ENCODE data around the gene NAMPT. TPM values are rescaled to one million over a fixed set of nuclear protein-coding genes. Genes with fewer than 3 reads are reported as not detected.

Gene NAMPT
- total and polyA plus RNA-seq, 9 of the 15 experiments (the other 6 are each of a cell fraction or from before 2014, with no cell fraction given): 41.1 to 160 (median 106) TPM

- Histone ChIP-seq H4K20me1 (replicated peaks; ENCODE audit: control insufficient read depth, insufficient read depth, low read length) (no peaks in the 10 kb centered on the region), H3K27me3 (ENCODE audit: control insufficient read depth in 2 of 2, insufficient read depth in 2 of 2, low read length in 2 of 2) (no peaks in the 10 kb centered on the region), H3K9me3 (replicated peaks; ENCODE audit: control insufficient read depth, insufficient read depth, low read depth, low read length) (no peaks in the 10 kb centered on the region), H3K4me1 (replicated peaks in 1 of 2; ENCODE audit: control insufficient read depth in 2 of 2, insufficient read depth in 2 of 2, low read length in 2 of 2) (peaks cover 8% of the 10 kb centered on the region in 2 experiments; a peak in 4 of 5 replicates), H3K79me2 (ENCODE audit: control insufficient read depth, insufficient read depth, low read length) (peaks cover 6% of the 10 kb centered on the region; the same call in 1 of the 3 replicates), H2AFZ (ENCODE audit: low read depth, low read length) (no peak overlapping the region), H3K4me3 (no peak overlapping the region), H3K36me3 (ENCODE audit: control insufficient read depth, insufficient read depth, low read length) (no peaks in the 10 kb centered on the region), H3K4me2 (ENCODE audit: insufficient read depth, low read length) (no peak overlapping the region), H3K9me1 (ENCODE audit: control insufficient read depth, insufficient read depth, low read length) (no peaks in the 10 kb centered on the region), H3K9ac (ENCODE audit: insufficient read depth in 1 of 2, low read depth in 2 of 2, low read length in 2 of 2) (no peak overlapping the region), H3K27ac (ENCODE audit: extremely low read depth, low read depth, low read length) (no peak overlapping the region)
- ATAC-seq (no peak), DNase-seq (ENCODE audit: extremely low read depth in 1 of 4, low spot score in 3 of 4) (no peak), FAIRE-seq (no peak)
- intact Hi-C loops (cut with micrococcal nuclease) (loop anchor here (5.0 to 10.0 kb wide), 4 partner anchors 57 to 485 kb away; no protein-coding TSS in a partner anchor), in situ Hi-C loops (cut with MboI) (no loop called here)
- no TSS peak for BruUV-seq (replicated peaks)
- no peak for TF ChIP-seq SMAD2 (IDR thresholded peaks at IDR 0.05; ENCODE audit: low read depth, low read length)
- TF ChIP-seq DACH1 (IDR thresholded peaks at IDR 0.05; ENCODE audit: partially characterized antibody): no peak
- TF ChIP-seq ZNF586 (CRISPR knock-in tag; conservative IDR thresholded peaks at IDR 0.05): no peak
- POLR2A ChIA-PET: interaction anchor here (0.5 to 1.0 kb wide), 2 partner anchors 10 to 43 kb away, joined by 3 to 5 read pairs; no protein-coding TSS in a partner anchor
- WGBS (ENCODE audit: insufficient coverage, low coverage, missing lambda C conversion rate): 54% methylated on average over 1 of the region's 1 CpG
- CTCF ChIA-PET (ENCODE audit: low intra/inter-chr PET ratio): no interaction called here
Observed at GRCh38 chr7:106289848-106290247, 5.1 kb upstream of the NAMPT start.

GRCh38 chr7:106288263-106288662 is 3.5 kb upstream of the NAMPT start:
- CTCF ChIA-PET (ENCODE audit: low intra/inter-chr PET ratio): no interaction called here
- TF ChIP-seq SPI1 (IDR thresholded peaks at IDR 0.05; ENCODE audit: borderline replicate concordance, low read depth, low read length) (no peak), EP300 (IDR thresholded peaks at IDR 0.05; ENCODE audit: low read length) (0 out of 2 replicates have a peak, but pooled peaks have one; percentile 7), E2F3 (CRISPR knock-in tag; IDR thresholded peaks at IDR 0.05) (no peak), L3MBTL2 (IDR thresholded peaks at IDR 0.05) (no peak), ZSCAN32 (CRISPR knock-in tag; IDR thresholded peaks at IDR 0.05) (no peak), JUND (IDR thresholded peaks at IDR 0.05; ENCODE audit: borderline replicate concordance, low read depth, low read length) (peak; percentile 47; the same call in 1 of the 2 replicates), JUND (tag; IDR thresholded peaks at IDR 0.05; ENCODE audit: borderline replicate concordance, low read depth, low read length) (no peak), ZNF41 (CRISPR knock-in tag; conservative IDR thresholded peaks at IDR 0.05) (peak; percentile 59; the same call in 1 of the 2 replicates), FOSL1 (tag; conservative IDR thresholded peaks at IDR 0.05) (peak; percentile 47; the same call in 1 of the 2 replicates), FOXJ2 (tag; IDR thresholded peaks at IDR 0.05) (no peak)
- TF ChIP-seq, protein P1, sequence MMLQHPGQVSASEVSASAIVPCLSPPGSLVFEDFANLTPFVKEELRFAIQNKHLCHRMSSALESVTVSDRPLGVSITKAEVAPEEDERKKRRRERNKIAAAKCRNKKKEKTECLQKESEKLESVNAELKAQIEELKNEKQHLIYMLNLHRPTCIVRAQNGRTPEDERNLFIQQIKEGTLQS (IDR thresholded peaks at IDR 0.05): 0 out of 2 replicates have a peak, but pooled peaks have one; percentile 7
- TF ChIP-seq, protein P1 (CRISPR knock-in tag; conservative IDR thresholded peaks at IDR 0.05): no peak

More at GRCh38 chr7:106288263-106288662, 3.5 kb upstream of the NAMPT start:
- Histone ChIP-seq H3K36me3 (ENCODE audit: control insufficient read depth, insufficient read depth, low read length) (no peaks in the 10 kb centered on the region), H2AFZ (ENCODE audit: low read depth, low read length) (peak overlapping the region; percentile 73), H3K9me1 (ENCODE audit: control insufficient read depth, insufficient read depth, low read length) (no peaks in the 10 kb centered on the region), H3K9me3 (replicated peaks; ENCODE audit: control insufficient read depth, insufficient read depth, low read depth, low read length) (no peaks in the 10 kb centered on the region), H3K4me3 (no peak overlapping the region), H3K9ac (ENCODE audit: insufficient read depth in 1 of 2, low read depth in 2 of 2, low read length in 2 of 2) (no peak overlapping the region), H3K4me2 (ENCODE audit: insufficient read depth, low read length) (peak overlapping the region; percentile 8; the same call in 1 of the 2 replicates), H4K20me1 (replicated peaks; ENCODE audit: control insufficient read depth, insufficient read depth, low read length) (peaks cover 4% of the 10 kb centered on the region; the same call in 1 of the 2 replicates), H3K27me3 (ENCODE audit: control insufficient read depth in 2 of 2, insufficient read depth in 2 of 2, low read length in 2 of 2) (no peaks in the 10 kb centered on the region), H3K4me1 (replicated peaks in 1 of 2; ENCODE audit: control insufficient read depth in 2 of 2, insufficient read depth in 2 of 2, low read length in 2 of 2) (peaks cover 8 to 11% of the 10 kb centered on the region in 2 experiments; a peak in 4 of 5 replicates), H3K79me2 (ENCODE audit: control insufficient read depth, insufficient read depth, low read length) (peaks cover 15% of the 10 kb centered on the region), H3K27ac (ENCODE audit: extremely low read depth, low read depth, low read length) (no peak overlapping the region)
- intact Hi-C loops (cut with micrococcal nuclease) (loop anchor here (5.0 to 10.0 kb wide), 4 partner anchors 59 to 487 kb away; no protein-coding TSS in a partner anchor), in situ Hi-C loops (cut with MboI) (no loop called here)
- BruUV-seq (replicated peaks): no TSS peak
- 40% methylated on average over 7 of the region's 7 CpGs for WGBS (ENCODE audit: insufficient coverage, low coverage, missing lambda C conversion rate)
- ATAC-seq (no peak), DNase-seq (ENCODE audit: extremely low read depth in 1 of 4, low spot score in 3 of 4) (no peak), FAIRE-seq (no peak)
- POLR2A ChIA-PET: no interaction called here

Data from K562 (cell line).